ENCODE measurements around the gene PSMA8.

DNA sequence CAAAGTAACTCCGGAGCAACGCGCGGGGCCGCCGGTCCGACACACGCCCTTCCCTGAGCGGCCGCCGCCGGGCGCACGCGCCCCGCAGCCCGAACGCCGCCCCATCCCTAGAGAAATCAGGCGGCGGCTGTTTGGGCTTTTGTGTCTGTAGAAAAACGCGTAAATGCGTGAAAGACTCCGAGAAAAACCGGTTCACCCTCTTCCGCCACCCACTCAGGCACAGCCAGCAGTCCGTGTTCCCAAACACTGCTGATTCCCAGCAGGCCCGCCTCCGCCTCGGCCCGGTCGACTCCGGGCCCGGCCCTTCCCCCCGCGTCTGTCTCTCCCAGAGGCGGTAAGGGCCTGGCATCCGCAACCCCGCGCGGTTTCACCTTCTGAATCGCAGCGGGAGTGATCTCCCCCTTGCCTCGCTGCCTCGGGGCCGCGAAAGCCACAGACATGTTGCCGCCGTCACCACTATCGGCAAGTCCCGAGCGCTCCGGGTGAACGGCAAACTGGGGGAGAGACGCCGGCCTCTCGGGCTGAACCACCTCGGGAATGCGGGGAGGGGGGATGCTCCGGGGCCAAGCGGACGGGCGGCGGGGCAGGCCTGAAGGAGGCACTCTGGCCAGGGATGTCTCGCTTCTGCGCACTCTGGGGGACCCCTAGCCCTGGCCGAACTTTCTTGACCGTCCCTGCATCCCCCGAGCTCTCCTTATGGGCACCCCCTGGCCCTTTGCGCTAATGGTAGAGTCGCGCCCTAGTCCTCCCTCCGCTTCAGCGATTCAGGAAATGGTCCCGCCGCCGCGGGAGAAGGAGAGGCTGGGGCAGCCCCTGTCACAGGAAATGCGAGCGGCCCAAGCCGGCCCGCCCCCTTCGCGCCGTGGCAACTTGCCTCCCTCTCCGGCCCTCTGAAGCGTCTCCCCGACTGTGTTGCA is 43.3 kb upstream of the PSMA8 start, which contains the start of gene SS18:
- TF ChIP-seq, protein P1, sequence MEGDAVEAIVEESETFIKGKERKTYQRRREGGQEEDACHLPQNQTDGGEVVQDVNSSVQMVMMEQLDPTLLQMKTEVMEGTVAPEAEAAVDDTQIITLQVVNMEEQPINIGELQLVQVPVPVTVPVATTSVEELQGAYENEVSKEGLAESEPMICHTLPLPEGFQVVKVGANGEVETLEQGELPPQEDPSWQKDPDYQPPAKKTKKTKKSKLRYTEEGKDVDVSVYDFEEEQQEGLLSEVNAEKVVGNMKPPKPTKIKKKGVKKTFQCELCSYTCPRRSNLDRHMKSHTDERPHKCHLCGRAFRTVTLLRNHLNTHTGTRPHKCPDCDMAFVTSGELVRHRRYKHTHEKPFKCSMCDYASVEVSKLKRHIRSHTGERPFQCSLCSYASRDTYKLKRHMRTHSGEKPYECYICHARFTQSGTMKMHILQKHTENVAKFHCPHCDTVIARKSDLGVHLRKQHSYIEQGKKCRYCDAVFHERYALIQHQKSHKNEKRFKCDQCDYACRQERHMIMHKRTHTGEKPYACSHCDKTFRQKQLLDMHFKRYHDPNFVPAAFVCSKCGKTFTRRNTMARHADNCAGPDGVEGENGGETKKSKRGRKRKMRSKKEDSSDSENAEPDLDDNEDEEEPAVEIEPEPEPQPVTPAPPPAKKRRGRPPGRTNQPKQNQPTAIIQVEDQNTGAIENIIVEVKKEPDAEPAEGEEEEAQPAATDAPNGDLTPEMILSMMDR (IDR thresholded peaks at IDR 0.05): peak in 2 of 5 experiments; percentile 20 to 25
- peak in 1 of 2 donors; percentile 87 for TF ChIP-seq EP300 (IDR thresholded peaks at IDR 0.05)
- peak; percentile 9 to 58 for TF ChIP-seq POLR2A (IDR thresholded peaks at IDR 0.05)
